NCI-H446 (cell line): ENCODE data around the gene NOTO.
"Not testable (repeated sequence)": the region's sequence is repeated elsewhere in the genome, so short reads cannot be mapped to it uniquely, and the experiment has no call there.

ENCODE experiments used
- DNase-seq, 2 experiments: peaks; one replicate each; lab custom pipeline; 2025; lab: John Stamatoyannopoulos, UW

Gene NOTO

DNA sequence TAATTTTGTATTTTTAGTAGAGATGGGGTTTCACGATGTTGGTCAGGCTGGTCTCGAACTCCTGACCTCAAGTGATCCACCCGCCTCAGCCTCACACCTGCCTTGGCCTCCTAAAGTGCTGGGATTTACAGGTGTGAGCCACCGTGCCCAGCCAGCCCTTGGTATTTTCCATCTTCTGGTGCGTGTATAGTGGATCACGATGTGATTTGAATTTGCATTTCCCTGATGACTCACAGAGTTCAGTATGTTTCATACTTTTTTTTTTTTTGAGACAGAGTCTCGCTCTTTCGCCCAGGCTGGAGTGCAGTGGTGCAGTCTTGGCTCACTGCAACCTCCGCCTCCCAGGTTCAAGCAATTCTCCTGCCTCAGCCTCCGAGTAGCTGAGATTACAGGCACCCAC lies 2.1 kb upstream of the NOTO start:
- not testable (repeated sequence) for DNase-seq

GRCh38 chr2:73203055-73203681 lies 794 bp downstream of the NOTO start:
- no peak for DNase-seq

DNA sequence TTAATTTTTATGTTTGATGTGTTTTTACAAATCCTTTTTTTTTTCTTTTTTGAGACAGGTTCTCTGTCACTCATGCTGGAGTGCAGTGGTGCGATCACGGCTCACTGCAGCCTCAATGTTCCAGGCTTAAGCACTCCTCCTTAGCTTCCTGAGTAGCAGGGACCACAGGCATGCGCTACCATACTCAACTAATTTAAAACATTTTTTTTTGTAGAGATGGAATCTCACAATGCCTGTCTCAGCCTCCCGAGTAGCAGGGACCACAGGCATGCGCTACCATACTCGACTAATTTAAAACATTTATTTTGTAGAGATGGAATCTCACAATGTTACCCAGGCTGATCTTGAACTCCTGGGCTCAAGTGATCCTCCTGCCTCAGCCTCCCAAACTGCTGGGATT lies 3.2 kb downstream of the NOTO start:
- no peak for DNase-seq

GRCh38 chr2:73208258-73208657 lies 5.9 kb downstream of the NOTO start:
- no peak for DNase-seq

GRCh38 chr2:73210019-73210418 lies 7.6 kb downstream of the NOTO start:
- no peak for DNase-seq

GRCh38 chr2:73210696-73211095 lies 8.3 kb downstream of the NOTO start:
- no peak for DNase-seq

DNA sequence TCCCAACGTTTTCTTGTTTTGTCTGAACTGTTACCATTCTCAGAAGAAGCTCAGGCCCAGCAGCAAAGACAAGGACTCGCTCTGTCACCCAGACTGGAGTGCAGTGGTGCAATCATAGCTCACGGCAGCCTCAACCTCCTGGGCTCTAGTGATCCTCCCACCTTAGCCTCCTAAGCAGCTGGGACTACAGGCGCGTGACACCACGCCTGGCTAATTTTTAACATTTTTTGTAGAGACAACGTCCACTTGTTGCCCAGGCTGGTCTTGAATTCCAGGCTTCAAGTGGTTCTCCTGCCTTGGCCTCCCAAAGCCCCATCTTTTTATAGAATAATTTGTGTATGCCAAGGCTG lies 9.7 kb downstream of the NOTO start:
- no peak for DNase-seq

GRCh38 chr2:73212448-73213176 lies 10.2 kb downstream of the NOTO start:
- peak; percentile 49 to 72 for DNase-seq

- peak; percentile 17 to 83 for DNase-seq
These were observed 12.0 kb downstream of the NOTO start, which contains the start of gene SMYD5 for GRCh38 chr2:73214120-73215035. SMYD5 (plus strand) TSS chr2:73214245; CDS start chr2:73214267, 22 bp downstream.

DNA sequence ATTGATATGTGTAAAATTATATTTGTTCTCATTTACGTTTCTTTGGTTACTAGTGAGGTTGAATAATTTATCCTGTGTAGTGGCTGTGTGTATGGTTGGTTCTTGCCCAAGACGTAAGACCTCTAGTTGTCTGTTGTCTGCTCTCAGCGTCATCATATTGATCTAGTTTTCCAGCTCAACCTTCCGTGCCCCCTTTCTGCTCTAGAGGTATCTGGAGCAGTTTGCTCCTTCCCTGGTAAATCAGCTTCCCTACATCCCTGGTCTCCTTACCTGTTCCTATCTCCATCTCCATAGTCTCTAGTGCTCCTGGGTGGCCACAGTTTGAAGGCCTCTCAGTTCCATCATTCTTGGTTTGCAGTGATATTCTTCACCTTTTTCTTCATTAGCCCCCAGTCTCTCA lies 12.9 kb downstream of the NOTO start:
- DNase-seq = no peak

DNA sequence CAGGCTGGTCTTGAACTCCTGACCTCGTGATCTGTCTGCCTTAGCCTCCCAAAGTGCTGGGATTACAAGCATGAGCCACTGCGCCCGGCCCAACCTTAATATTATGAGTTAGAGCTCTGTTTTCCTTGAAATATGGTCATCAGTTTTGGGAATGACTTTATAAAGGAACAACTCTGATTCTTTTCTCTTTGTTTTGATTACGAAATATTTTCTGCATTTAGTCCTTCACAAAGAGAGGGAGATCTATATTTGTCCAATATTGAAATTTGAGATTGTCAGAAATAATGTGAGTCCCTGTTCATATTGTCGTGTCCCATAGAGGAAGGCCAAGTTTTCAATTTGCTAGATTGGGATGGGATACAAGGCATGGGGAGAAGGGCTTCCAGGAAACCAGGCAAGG lies 14.8 kb downstream of the NOTO start:
- DNase-seq = no peak

GRCh38 chr2:73217826-73218225 lies 15.5 kb downstream of the NOTO start:
- no peak for DNase-seq

DNA sequence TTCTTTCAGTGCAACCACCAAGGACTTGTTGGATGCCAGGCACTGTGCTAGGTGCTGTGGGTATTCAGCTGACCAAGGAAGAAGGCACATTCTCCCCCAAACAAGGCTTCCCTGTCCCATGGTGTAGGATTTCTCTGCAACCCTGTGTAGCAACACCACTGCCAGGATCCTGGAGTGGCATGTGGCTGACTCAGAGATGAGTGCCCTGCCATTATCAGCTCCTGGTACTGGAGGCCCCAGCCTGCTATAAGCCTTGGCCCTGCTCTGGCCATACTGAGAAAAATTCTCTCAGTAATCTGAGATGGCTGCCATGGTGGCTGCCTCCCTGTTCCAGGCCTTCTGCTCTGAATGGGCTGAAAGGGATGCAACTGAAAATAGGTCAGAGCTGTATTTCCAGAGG lies 15.9 kb downstream of the NOTO start:
- DNase-seq = no peak

GRCh38 chr2:73223821-73224220 lies 21.4 kb downstream of the NOTO start:
- no peak for DNase-seq

GRCh38 chr2:73225513-73226360 lies 23.4 kb downstream of the NOTO start:
- no peak for DNase-seq

GRCh38 chr2:73227086-73227485 lies 24.7 kb downstream of the NOTO start:
- DNase-seq = no peak

DNA sequence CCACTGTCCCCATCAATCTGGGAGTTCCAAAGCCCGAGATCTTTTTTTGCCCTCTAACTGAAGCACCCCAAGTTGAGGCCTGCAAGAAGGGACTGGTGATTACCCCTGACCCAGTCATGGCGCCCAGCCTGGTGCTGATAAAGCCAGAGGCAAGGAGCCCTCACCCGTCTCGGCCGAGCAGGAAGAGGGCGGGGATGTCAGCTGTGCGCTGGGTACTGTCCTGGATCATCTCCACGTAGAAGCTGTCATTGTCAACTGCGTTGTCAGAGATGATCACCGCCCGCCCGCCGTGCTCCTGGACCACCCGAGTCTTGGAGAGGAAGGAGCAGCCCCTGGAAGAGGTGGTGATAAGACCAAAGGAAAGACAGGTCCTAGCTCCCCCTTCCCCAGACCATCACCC lies 26.3 kb downstream of the NOTO start:
- DNase-seq = no peak

DNA sequence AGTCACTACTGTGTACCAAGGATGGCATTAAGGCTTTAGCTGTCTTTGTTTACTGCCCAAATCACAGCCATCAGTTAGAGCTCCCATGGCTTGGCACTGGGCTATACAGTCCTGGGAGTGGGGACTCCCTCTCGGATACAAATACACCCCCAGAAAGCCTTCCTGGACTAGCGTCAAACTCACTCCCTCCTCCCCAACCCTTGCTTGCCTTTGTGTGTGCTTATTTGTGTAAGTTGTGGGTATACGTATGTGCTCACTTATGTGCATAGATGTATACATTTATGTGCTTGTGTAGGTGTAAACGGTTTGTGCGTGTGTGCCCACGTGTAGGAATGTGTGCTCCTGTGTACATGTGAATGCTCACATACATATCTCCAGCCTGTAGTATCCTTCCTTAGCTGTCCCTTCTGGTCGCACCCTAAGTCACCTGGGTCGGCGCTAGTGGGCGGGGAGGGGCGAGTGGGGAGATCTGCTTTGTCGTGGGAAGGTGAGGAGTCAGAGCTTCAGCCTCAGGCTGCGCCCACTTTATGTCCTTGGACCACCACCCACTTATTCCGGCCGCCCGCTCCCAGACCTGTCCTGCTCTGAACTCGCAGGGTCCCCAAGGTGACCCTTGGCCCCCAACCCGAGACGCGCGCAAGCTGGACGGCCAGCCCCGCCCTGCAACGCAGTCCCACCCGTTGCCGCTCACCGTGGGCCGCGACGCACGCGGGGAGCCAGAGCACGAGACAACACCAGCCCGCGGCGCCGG lies 30.2 kb downstream of the NOTO start:
- DNase-seq = no peak

- DNase-seq = peak; percentile 98
These were observed 31.0 kb downstream of the NOTO start, which contains the start of gene PRADC1 for GRCh38 chr2:73233154-73233931. PRADC1 (minus strand) TSS chr2:73233239; CDS start chr2:73233160, 79 bp downstream.
